GM19023 (cell line): Measurements from ENCODE around the gene TINAG.

ENCODE experiments used
- ATAC-seq: cut with Tn5 transposase; IDR thresholded peaks from one replicate; pipeline ENCODE4 v1.9.1; 2021; ENCODE audit warnings: mild to moderate bottlenecking, moderate library complexity; ENCODE audit not compliant: unreplicated experiment

The TINAG gene

GRCh38 chr6:54308289-54308985 lies at the start of gene TINAG:
TSS of gene TINAG (plus strand) at chr6:54308441. CDS start at chr6:54308551, 110 bp downstream.
- ATAC-seq, result no peak

- no peak for ATAC-seq
Observed at GRCh38 chr6:54260025-54260424, 48.2 kb upstream of the TINAG start.

- ATAC-seq, result no peak
Observed at GRCh38 chr6:54262499-54262898, 45.7 kb upstream of the TINAG start.

GRCh38 chr6:54262971-54263370 lies 45.3 kb upstream of the TINAG start:
- ATAC-seq, result no peak

GRCh38 chr6:54264581-54265272 lies 43.5 kb upstream of the TINAG start:
- no peak for ATAC-seq

- no peak for ATAC-seq
Observed at GRCh38 chr6:54266400-54266923, 41.8 kb upstream of the TINAG start.

- ATAC-seq, result no peak
Observed at GRCh38 chr6:54267798-54268197, 40.4 kb upstream of the TINAG start.

- no peak for ATAC-seq
Observed at GRCh38 chr6:54273214-54273820, 34.9 kb upstream of the TINAG start.

- ATAC-seq, result no peak
Observed at GRCh38 chr6:54274383-54274782, 33.9 kb upstream of the TINAG start.

- ATAC-seq, result no peak
Observed at GRCh38 chr6:54282186-54282585, 26.1 kb upstream of the TINAG start.

- peak; percentile 54 for ATAC-seq
Observed at GRCh38 chr6:54284161-54284860, 23.9 kb upstream of the TINAG start.

GRCh38 chr6:54285595-54285994 lies 22.6 kb upstream of the TINAG start:
- ATAC-seq, result no peak

- ATAC-seq, result no peak
Observed at GRCh38 chr6:54286141-54286540, 22.1 kb upstream of the TINAG start.

- ATAC-seq, result no peak
Observed at GRCh38 chr6:54288474-54288873, 19.8 kb upstream of the TINAG start.

- ATAC-seq, result no peak
Observed at GRCh38 chr6:54289426-54289825, 18.8 kb upstream of the TINAG start.

GRCh38 chr6:54291146-54291545 lies 17.1 kb upstream of the TINAG start:
- ATAC-seq, result peak; percentile 58

- peak; percentile 84 for ATAC-seq
Observed at GRCh38 chr6:54291738-54292137, 16.5 kb upstream of the TINAG start.

- no peak for ATAC-seq
Observed at GRCh38 chr6:54294965-54295532, 13.2 kb upstream of the TINAG start.

- no peak for ATAC-seq
Observed at GRCh38 chr6:54299542-54300269, 8.5 kb upstream of the TINAG start.

- ATAC-seq, result no peak
Observed at GRCh38 chr6:54301770-54302169, 6.5 kb upstream of the TINAG start.
